ENCODE data around the gene NHEJ1. TPM values are rescaled to one million over a fixed set of nuclear protein-coding genes. Genes with fewer than 3 reads are reported as not detected.

The NHEJ1 gene
- total RNA-seq, 1 experiment from 2014 or later: 22.3 TPM

DNA sequence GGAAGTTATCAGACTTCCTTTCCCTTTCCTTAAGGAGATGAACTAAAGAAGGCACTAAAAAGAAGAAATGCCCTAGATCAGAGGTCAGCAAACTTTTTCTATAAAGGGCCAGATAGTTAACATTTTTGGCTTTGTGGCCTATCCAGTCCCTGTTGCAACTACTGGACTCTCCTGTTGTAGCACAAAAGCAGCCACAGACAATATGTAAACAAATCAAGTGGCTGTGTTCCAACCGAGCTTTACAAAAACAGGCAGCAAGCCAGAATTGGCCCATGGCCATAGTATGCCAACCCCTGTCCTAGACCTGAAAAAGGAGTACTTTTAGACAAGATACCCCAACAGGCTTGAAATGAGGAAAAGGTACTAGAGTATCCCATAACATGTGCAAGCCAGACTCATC lies 10.9 kb downstream of the NHEJ1 start:
- H3K27me3 Mint-ChIP-seq (ENCODE audit: low read depth): no peaks in the 10 kb centered on the region
- ChIA-PET POLR2A (no interaction called here), CTCF (interaction anchor here (0.7 to 3.1 kb wide), 4 partner anchors 45 to 145 kb away, joined by 3 to 15 read pairs (median 3); no protein-coding TSS in a partner anchor)
- H3K4me1 Mint-ChIP-seq: no peaks in the 10 kb centered on the region
- no peak overlapping the region for H3K4me3 Mint-ChIP-seq
- H3K36me3 Mint-ChIP-seq: peaks cover 7% of the 10 kb centered on the region
- no peak for DNase-seq (ENCODE audit: low spot score)
- no peaks in the 10 kb centered on the region for H3K9me3 Mint-ChIP-seq
- H3K27ac Mint-ChIP-seq: no peak overlapping the region
- ATAC-seq: no peak
- TF ChIP-seq SP1 (CRISPR knock-in tag; conservative IDR thresholded peaks at IDR 0.05) (no peak), ZNF232 (CRISPR knock-in tag; IDR thresholded peaks at IDR 0.05) (no peak), IRF2 (CRISPR knock-in tag; IDR thresholded peaks at IDR 0.05; ENCODE audit: borderline replicate concordance, low read depth) (no peak)

DNA sequence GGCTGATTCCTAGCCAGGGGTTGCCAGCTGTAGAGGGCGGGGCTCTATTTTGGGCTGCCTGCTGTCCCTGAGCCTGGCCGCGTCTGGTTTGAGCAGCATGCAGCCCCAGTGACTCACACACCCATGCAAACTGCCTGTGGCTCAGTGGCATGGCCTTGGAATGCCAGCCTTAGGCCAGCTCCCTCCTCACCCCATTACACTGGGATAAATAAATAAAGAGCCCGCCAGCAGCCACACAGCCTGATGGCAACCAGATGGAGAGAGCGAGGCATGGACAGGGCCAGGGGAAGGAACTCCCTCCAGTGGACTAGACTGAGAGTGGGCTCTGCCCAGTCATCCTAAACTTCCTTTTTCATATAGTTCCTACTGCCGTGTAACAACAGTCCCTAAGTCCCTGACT lies 18.3 kb downstream of the NHEJ1 start:
- H3K9me3 Mint-ChIP-seq: peaks cover 4% of the 10 kb centered on the region; the same call in 1 of the 2 replicates
- ChIA-PET CTCF (interaction anchor here (1.1 to 1.5 kb wide), 5 partner anchors 13 to 132 kb away, joined by 3 to 7 read pairs (median 6); no protein-coding TSS in a partner anchor), POLR2A (interaction anchor here (0.6 to 0.7 kb wide), 2 partner anchors 125 to 258 kb away, joined by 3 read pairs; no protein-coding TSS in a partner anchor)
- no peaks in the 10 kb centered on the region; the same call in 1 of the 2 replicates for H3K27me3 Mint-ChIP-seq (ENCODE audit: low read depth)
- H3K36me3 Mint-ChIP-seq: peaks cover 16% of the 10 kb centered on the region
- H3K4me1 Mint-ChIP-seq: no peaks in the 10 kb centered on the region
- no peak overlapping the region for H3K27ac Mint-ChIP-seq
- no peak overlapping the region for H3K4me3 Mint-ChIP-seq
- TF ChIP-seq GABPB1 (CRISPR knock-in tag; IDR thresholded peaks at IDR 0.05) (no peak), ELF4 (CRISPR knock-in tag; IDR thresholded peaks at IDR 0.05; ENCODE audit: low read depth) (no peak), NR2C2 (CRISPR knock-in tag; IDR thresholded peaks at IDR 0.05) (no peak), MYBL2 (CRISPR knock-in tag; IDR thresholded peaks at IDR 0.05) (no peak), TP53 (CRISPR knock-in tag; IDR thresholded peaks at IDR 0.05) (no peak), ZNF671 (CRISPR knock-in tag; IDR thresholded peaks at IDR 0.05) (no peak), SMAD4 (CRISPR knock-in tag; IDR thresholded peaks at IDR 0.05) (no peak), RELA (CRISPR knock-in tag; IDR thresholded peaks at IDR 0.05; ENCODE audit: borderline replicate concordance) (no peak), FOXJ3 (CRISPR knock-in tag; IDR thresholded peaks at IDR 0.05; ENCODE audit: borderline replicate concordance) (no peak)
- TF ChIP-seq, protein P1, sequence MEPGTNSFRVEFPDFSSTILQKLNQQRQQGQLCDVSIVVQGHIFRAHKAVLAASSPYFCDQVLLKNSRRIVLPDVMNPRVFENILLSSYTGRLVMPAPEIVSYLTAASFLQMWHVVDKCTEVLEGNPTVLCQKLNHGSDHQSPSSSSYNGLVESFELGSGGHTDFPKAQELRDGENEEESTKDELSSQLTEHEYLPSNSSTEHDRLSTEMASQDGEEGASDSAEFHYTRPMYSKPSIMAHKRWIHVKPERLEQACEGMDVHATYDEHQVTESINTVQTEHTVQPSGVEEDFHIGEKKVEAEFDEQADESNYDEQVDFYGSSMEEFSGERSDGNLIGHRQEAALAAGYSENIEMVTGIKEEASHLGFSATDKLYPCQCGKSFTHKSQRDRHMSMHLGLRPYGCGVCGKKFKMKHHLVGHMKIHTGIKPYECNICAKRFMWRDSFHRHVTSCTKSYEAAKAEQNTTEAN (CRISPR knock-in tag; IDR thresholded peaks at IDR 0.05): no peak
- TF ChIP-seq, protein P2, sequence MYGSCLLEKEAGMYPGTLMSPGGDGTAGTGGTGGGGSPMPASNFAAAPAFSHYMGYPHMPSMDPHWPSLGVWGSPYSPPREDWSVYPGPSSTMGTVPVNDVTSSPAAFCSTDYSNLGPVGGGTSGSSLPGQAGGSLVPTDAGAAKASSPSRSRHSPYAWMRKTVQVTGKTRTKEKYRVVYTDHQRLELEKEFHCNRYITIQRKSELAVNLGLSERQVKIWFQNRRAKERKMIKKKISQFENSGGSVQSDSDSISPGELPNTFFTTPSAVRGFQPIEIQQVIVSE (CRISPR knock-in tag; IDR thresholded peaks at IDR 0.05; ENCODE audit: borderline replicate concordance): no peak
- TF ChIP-seq, protein P3, sequence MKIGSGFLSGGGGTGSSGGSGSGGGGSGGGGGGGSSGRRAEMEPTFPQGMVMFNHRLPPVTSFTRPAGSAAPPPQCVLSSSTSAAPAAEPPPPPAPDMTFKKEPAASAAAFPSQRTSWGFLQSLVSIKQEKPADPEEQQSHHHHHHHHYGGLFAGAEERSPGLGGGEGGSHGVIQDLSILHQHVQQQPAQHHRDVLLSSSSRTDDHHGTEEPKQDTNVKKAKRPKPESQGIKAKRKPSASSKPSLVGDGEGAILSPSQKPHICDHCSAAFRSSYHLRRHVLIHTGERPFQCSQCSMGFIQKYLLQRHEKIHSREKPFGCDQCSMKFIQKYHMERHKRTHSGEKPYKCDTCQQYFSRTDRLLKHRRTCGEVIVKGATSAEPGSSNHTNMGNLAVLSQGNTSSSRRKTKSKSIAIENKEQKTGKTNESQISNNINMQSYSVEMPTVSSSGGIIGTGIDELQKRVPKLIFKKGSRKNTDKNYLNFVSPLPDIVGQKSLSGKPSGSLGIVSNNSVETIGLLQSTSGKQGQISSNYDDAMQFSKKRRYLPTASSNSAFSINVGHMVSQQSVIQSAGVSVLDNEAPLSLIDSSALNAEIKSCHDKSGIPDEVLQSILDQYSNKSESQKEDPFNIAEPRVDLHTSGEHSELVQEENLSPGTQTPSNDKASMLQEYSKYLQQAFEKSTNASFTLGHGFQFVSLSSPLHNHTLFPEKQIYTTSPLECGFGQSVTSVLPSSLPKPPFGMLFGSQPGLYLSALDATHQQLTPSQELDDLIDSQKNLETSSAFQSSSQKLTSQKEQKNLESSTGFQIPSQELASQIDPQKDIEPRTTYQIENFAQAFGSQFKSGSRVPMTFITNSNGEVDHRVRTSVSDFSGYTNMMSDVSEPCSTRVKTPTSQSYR (CRISPR knock-in tag; IDR thresholded peaks at IDR 0.05): no peak
- TF ChIP-seq, protein P4, sequence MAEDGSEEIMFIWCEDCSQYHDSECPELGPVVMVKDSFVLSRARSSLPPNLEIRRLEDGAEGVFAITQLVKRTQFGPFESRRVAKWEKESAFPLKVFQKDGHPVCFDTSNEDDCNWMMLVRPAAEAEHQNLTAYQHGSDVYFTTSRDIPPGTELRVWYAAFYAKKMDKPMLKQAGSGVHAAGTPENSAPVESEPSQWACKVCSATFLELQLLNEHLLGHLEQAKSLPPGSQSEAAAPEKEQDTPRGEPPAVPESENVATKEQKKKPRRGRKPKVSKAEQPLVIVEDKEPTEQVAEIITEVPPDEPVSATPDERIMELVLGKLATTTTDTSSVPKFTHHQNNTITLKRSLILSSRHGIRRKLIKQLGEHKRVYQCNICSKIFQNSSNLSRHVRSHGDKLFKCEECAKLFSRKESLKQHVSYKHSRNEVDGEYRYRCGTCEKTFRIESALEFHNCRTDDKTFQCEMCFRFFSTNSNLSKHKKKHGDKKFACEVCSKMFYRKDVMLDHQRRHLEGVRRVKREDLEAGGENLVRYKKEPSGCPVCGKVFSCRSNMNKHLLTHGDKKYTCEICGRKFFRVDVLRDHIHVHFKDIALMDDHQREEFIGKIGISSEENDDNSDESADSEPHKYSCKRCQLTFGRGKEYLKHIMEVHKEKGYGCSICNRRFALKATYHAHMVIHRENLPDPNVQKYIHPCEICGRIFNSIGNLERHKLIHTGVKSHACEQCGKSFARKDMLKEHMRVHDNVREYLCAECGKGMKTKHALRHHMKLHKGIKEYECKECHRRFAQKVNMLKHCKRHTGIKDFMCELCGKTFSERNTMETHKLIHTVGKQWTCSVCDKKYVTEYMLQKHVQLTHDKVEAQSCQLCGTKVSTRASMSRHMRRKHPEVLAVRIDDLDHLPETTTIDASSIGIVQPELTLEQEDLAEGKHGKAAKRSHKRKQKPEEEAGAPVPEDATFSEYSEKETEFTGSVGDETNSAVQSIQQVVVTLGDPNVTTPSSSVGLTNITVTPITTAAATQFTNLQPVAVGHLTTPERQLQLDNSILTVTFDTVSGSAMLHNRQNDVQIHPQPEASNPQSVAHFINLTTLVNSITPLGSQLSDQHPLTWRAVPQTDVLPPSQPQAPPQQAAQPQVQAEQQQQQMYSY (CRISPR knock-in tag; IDR thresholded peaks at IDR 0.05): no peak
- TF ChIP-seq, protein P5, sequence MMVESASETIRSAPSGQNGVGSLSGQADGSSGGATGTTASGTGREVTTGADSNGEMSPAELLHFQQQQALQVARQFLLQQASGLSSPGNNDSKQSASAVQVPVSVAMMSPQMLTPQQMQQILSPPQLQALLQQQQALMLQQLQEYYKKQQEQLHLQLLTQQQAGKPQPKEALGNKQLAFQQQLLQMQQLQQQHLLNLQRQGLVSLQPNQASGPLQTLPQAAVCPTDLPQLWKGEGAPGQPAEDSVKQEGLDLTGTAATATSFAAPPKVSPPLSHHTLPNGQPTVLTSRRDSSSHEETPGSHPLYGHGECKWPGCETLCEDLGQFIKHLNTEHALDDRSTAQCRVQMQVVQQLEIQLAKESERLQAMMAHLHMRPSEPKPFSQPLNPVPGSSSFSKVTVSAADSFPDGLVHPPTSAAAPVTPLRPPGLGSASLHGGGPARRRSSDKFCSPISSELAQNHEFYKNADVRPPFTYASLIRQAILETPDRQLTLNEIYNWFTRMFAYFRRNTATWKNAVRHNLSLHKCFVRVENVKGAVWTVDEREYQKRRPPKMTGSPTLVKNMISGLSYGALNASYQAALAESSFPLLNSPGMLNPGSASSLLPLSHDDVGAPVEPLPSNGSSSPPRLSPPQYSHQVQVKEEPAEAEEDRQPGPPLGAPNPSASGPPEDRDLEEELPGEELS (CRISPR knock-in tag; IDR thresholded peaks at IDR 0.05): no peak
- TF ChIP-seq, protein P6, sequence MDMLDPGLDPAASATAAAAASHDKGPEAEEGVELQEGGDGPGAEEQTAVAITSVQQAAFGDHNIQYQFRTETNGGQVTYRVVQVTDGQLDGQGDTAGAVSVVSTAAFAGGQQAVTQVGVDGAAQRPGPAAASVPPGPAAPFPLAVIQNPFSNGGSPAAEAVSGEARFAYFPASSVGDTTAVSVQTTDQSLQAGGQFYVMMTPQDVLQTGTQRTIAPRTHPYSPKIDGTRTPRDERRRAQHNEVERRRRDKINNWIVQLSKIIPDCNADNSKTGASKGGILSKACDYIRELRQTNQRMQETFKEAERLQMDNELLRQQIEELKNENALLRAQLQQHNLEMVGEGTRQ (CRISPR knock-in tag; IDR thresholded peaks at IDR 0.05): no peak
- TF ChIP-seq, protein P7, sequence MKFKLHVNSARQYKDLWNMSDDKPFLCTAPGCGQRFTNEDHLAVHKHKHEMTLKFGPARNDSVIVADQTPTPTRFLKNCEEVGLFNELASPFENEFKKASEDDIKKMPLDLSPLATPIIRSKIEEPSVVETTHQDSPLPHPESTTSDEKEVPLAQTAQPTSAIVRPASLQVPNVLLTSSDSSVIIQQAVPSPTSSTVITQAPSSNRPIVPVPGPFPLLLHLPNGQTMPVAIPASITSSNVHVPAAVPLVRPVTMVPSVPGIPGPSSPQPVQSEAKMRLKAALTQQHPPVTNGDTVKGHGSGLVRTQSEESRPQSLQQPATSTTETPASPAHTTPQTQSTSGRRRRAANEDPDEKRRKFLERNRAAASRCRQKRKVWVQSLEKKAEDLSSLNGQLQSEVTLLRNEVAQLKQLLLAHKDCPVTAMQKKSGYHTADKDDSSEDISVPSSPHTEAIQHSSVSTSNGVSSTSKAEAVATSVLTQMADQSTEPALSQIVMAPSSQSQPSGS (CRISPR knock-in tag; IDR thresholded peaks at IDR 0.05; ENCODE audit: borderline replicate concordance, low read depth): no peak
- DNase-seq (ENCODE audit: low spot score) (no peak), ATAC-seq (no peak; the same call in 1 of the 2 replicates)
